HepG2 (cell line): ENCODE results near the gene METTL26. TPM values are rescaled to one million over a fixed set of nuclear protein-coding genes. Genes with fewer than 3 reads are reported as not detected.

Experiments
- ATF4 ChIP-seq, 2 experiments: fragments of 450-650 bp in 1 of 2; sonication (generic) in 1 of 2; formaldehyde crosslinking; IDR thresholded peaks; 2 replicates each; pipeline versions ENCODE4 v1.5.0 to v1.8.0; 2020 to 2022; ENCODE audit warnings: mild to moderate bottlenecking in 1 of 2, missing genetic modification reagents in 1 of 2
- ELF3 ChIP-seq: IDR thresholded peaks from 2 replicates; pipeline ENCODE4 v1.6.1; 2016; ENCODE audit warnings: missing genetic modification reagents, missing compliant biosample characterization
- FOXK1 ChIP-seq: sonication (generic); formaldehyde crosslinking; IDR thresholded peaks from 2 replicates; pipeline ENCODE4 v1.4.0; 2020; ENCODE audit warnings: low read depth, missing genetic modification reagents, borderline replicate concordance
- HDAC2 ChIP-seq: sonication (generic); formaldehyde crosslinking; IDR thresholded peaks from 2 replicates; pipeline ENCODE4 v1.4.0; 2020; ENCODE audit warnings: missing genetic modification reagents
- HNRNPH1 ChIP-seq: fragments of 200-400 bp; formaldehyde crosslinking; optimal IDR thresholded peaks from 2 replicates; pipeline ENCODE3; 2017; ENCODE audit warnings: mild to moderate bottlenecking, low read depth, low read length
- IKZF4 ChIP-seq: sonication (generic); formaldehyde crosslinking; IDR thresholded peaks from 2 replicates; pipeline ENCODE4 v1.5.1; 2020; ENCODE audit warnings: borderline replicate concordance, mild to moderate bottlenecking, low read depth, missing genetic modification reagents; ENCODE audit errors: not compliant biosample characterization
- KAT8 ChIP-seq: IDR thresholded peaks from 2 replicates; pipeline ENCODE4 v1.6.1; 2016; ENCODE audit warnings: missing genetic modification reagents, missing compliant biosample characterization
- MAFK ChIP-seq, 2 experiments: IDR thresholded peaks in 1 of 2; conservative IDR thresholded peaks in 1 of 2; 2 replicates each; pipeline ENCODE4 v1.6.1; 2011; ENCODE audit warnings: improper control_type of control experiment in 2 of 2, low read length in 2 of 2
- MAX ChIP-seq: IDR thresholded peaks from 2 replicates; pipeline ENCODE4 v1.6.1; 2012; ENCODE audit warnings: inconsistent platforms
- MXI1 ChIP-seq: IDR thresholded peaks from 3 replicates; pipeline ENCODE4 v1.6.1; 2012; ENCODE audit warnings: low read depth, low read length, inconsistent platforms, borderline replicate concordance
- NPAS2 ChIP-seq: sonication (generic); formaldehyde crosslinking; IDR thresholded peaks from 2 replicates; pipeline ENCODE4 v1.8.0; 2022; ENCODE audit warnings: mild to moderate bottlenecking, missing genetic modification reagents, borderline replicate concordance
- NR1H2 ChIP-seq: sonication (generic); formaldehyde crosslinking; IDR thresholded peaks from 2 replicates; pipeline ENCODE4 v1.8.1; 2022; ENCODE audit warnings: low read depth, missing genetic modification reagents, borderline replicate concordance
- RAD21 ChIP-seq: fragments of 450-650 bp; formaldehyde crosslinking; IDR thresholded peaks from 2 replicates; pipeline ENCODE4 v1.5.0; 2020; ENCODE audit warnings: mild to moderate bottlenecking
- RARG ChIP-seq: sonication (generic); formaldehyde crosslinking; IDR thresholded peaks from 2 replicates; pipeline ENCODE4 v1.4.0; 2020; ENCODE audit warnings: low read depth, mild to moderate bottlenecking, missing genetic modification reagents
- THRA ChIP-seq: sonication (generic); formaldehyde crosslinking; IDR thresholded peaks from 2 replicates; pipeline ENCODE4 v1.4.0; 2020; ENCODE audit warnings: missing genetic modification reagents, borderline replicate concordance
- ZBTB21 ChIP-seq: sonication (generic); formaldehyde crosslinking; IDR thresholded peaks from 2 replicates; pipeline ENCODE4 v1.4.0; 2020; ENCODE audit warnings: missing genetic modification reagents
- ZBTB3 ChIP-seq: sonication (generic); formaldehyde crosslinking; IDR thresholded peaks from 2 replicates; pipeline ENCODE4 v1.4.0; 2020; ENCODE audit warnings: low read depth, mild to moderate bottlenecking, moderate library complexity, missing genetic modification reagents, borderline replicate concordance
- ZNF275 ChIP-seq: sonication (generic); formaldehyde crosslinking; IDR thresholded peaks from 2 replicates; pipeline ENCODE4 v1.8.0; 2022; ENCODE audit warnings: missing genetic modification reagents, mild to moderate bottlenecking, inconsistent platforms, borderline replicate concordance
- ZNF546 ChIP-seq: sonication (generic); formaldehyde crosslinking; conservative IDR thresholded peaks from 2 replicates; pipeline ENCODE4 v1.8.1; 2023; ENCODE audit warnings: mild to moderate bottlenecking, missing genetic modification reagents
- ZNF766 ChIP-seq: sonication (generic); formaldehyde crosslinking; IDR thresholded peaks from 2 replicates; pipeline ENCODE4 v1.5.0; 2020; ENCODE audit warnings: missing genetic modification reagents, borderline replicate concordance
- ZSCAN25 ChIP-seq: sonication (generic); formaldehyde crosslinking; IDR thresholded peaks from 2 replicates; pipeline ENCODE4 v1.8.0; 2022; ENCODE audit warnings: mild to moderate bottlenecking, missing genetic modification reagents
- polyA plus RNA-seq, 8 experiments: library from polyadenylated mRNA; depleted of rRNA in 3 of 8; stranded (reverse) in 7 of 8; unstranded in 1 of 8; fragments of >200 nt; fragmentation: Illumina TruSeq in 4 of 8; extraction: Trizol in 4 of 8; gene quantifications; 2 replicates each; pipeline versions ENCODE4 v1.2.1 to v1.2.3, GENCODE V29; 2011 to 2016; ENCODE audit warnings: low read depth in 4 of 8, missing spikeins in 1 of 8, mixed read lengths in 1 of 8; ENCODE audit not compliant: insufficient read depth in 1 of 8
- total RNA-seq, 5 experiments: library from RNA; depleted of rRNA; stranded (reverse); fragments of >200 nt; fragmentation: Illumina TruSeq; extraction: Trizol; gene quantifications; 2 replicates each; pipeline ENCODE4 v1.2.3, GENCODE V29; 2016; ENCODE audit warnings: low read depth in 1 of 5
- TF ChIP-seq, protein P1 (sequence below): sonication (generic); formaldehyde crosslinking; IDR thresholded peaks from 2 replicates; pipeline ENCODE4 v1.8.1; 2022; ENCODE audit warnings: low read depth, mild to moderate bottlenecking, missing genetic modification reagents

Gene METTL26
- total and polyA plus RNA-seq, 2 of the 13 experiments (the other 11 are each of a cell fraction or from before 2014, with no cell fraction given) = 65.5 to 70.1 TPM

GRCh38 chr16:648071-648780 is 12.1 kb upstream of the METTL26 start (continued):
- TF ChIP-seq MAFK (conservative IDR thresholded peaks at IDR 0.05 in 1 of 2, IDR thresholded peaks at IDR 0.05 in 1 of 2; ENCODE audit: low read length in 2 of 2) (no peak), RARG (CRISPR knock-in tag) (no peak), ZSCAN25 (CRISPR knock-in tag) (0 out of 2 replicates have a peak, but pooled peaks have one; percentile 46), RAD21 (CRISPR knock-in tag) (peak; percentile 68), ZNF766 (CRISPR knock-in tag) (0 out of 2 replicates have a peak, but pooled peaks have one; percentile 22), HDAC2 (peak; percentile 59), IKZF4 (CRISPR knock-in tag) (no peak), THRA (CRISPR knock-in tag) (0 out of 2 replicates have a peak, but pooled peaks have one; percentile 20), ZBTB3 (0 out of 2 replicates have a peak, but pooled peaks have one; percentile 2), HNRNPH1 (peak; percentile 10), ZNF546 (no peak; the same call in 1 of the 2 replicates), ATF4 (CRISPR knock-in tag; IDR thresholded peaks at IDR 0.05) (no peak), KAT8 (CRISPR knock-in tag) (0 out of 2 replicates have a peak, but pooled peaks have one; percentile 14), ELF3 (CRISPR knock-in tag) (peak; percentile 22; the same call in 1 of the 2 replicates), NPAS2 (no peak), NR1H2 (CRISPR knock-in tag) (no peak), ZNF275 (0 out of 2 replicates have a peak, but pooled peaks have one; percentile 13), MAX (peak; percentile 66; the same call in 1 of the 2 replicates), FOXK1 (CRISPR knock-in tag) (peak; percentile 58; the same call in 1 of the 2 replicates), ZBTB21 (CRISPR knock-in tag) (no peak), MXI1 (peak; percentile 77; the same call in 1 of the 3 replicates)
- TF ChIP-seq, protein P1, sequence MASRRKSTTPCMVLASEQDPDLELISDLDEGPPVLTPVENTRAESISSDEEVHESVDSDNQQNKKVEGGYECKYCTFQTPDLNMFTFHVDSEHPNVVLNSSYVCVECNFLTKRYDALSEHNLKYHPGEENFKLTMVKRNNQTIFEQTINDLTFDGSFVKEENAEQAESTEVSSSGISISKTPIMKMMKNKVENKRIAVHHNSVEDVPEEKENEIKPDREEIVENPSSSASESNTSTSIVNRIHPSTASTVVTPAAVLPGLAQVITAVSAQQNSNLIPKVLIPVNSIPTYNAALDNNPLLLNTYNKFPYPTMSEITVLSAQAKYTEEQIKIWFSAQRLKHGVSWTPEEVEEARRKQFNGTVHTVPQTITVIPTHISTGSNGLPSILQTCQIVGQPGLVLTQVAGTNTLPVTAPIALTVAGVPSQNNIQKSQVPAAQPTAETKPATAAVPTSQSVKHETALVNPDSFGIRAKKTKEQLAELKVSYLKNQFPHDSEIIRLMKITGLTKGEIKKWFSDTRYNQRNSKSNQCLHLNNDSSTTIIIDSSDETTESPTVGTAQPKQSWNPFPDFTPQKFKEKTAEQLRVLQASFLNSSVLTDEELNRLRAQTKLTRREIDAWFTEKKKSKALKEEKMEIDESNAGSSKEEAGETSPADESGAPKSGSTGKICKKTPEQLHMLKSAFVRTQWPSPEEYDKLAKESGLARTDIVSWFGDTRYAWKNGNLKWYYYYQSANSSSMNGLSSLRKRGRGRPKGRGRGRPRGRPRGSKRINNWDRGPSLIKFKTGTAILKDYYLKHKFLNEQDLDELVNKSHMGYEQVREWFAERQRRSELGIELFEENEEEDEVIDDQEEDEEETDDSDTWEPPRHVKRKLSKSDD (CRISPR knock-in tag) = peak; percentile 81; the same call in 1 of the 2 replicates
